AG09309 (cell line): ENCODE measurements around the gene GTF2I.
"Not testable (repeated sequence)": the region's sequence is repeated elsewhere in the genome, so short reads cannot be mapped to it uniquely, and the experiment has no call there.

ENCODE experiments used
- DNase-seq: peaks from one replicate; pipeline ENCODE4 v3.0.0-alpha.2; 2010; ENCODE audit warnings: low read depth
- H3K4me3 ChIP-seq: 2 replicates; pipeline ENCODE4 v1.5.1; 2011; ENCODE audit warnings: mild to moderate bottlenecking, low read depth, low read length, moderate library complexity; ENCODE audit not compliant: control insufficient read depth
- CTCF ChIP-seq: IDR thresholded peaks from 2 replicates; pipeline ENCODE4 v1.5.1; 2011; ENCODE audit warnings: mild to moderate bottlenecking, low read depth, low read length, inconsistent platforms; ENCODE audit not compliant: insufficient read depth, control insufficient read depth; ENCODE audit errors: missing control alignments

The GTF2I gene

GRCh38 chr7:74623135-74623534, 34.4 kb upstream of the GTF2I start:
- no peak for TF ChIP-seq CTCF
- no peak for DNase-seq
- H3K4me3 ChIP-seq: no peak overlapping the region

DNA sequence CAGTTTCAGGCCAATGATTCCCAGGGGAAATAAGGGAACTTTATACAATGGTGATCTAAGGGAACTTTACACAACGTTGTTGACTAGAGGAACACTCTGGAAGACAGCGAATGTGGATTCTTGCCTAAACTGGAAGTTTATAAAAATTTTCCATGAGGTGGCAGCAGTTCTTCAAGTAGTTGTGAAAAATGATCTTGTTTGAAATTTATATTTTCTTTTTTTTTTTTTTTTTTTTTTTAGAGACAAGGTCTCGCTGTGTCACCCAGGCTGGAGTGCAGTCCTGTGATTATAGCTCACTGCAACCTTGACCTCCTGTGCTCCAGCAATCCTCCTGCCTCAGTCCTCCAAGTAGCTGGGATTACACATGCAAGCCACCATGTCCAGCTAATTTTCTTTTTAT, 32.1 kb upstream of the GTF2I start:
- DNase-seq: peak; percentile 29
- TF ChIP-seq CTCF: peak; percentile 23
- no peak overlapping the region for H3K4me3 ChIP-seq

DNA sequence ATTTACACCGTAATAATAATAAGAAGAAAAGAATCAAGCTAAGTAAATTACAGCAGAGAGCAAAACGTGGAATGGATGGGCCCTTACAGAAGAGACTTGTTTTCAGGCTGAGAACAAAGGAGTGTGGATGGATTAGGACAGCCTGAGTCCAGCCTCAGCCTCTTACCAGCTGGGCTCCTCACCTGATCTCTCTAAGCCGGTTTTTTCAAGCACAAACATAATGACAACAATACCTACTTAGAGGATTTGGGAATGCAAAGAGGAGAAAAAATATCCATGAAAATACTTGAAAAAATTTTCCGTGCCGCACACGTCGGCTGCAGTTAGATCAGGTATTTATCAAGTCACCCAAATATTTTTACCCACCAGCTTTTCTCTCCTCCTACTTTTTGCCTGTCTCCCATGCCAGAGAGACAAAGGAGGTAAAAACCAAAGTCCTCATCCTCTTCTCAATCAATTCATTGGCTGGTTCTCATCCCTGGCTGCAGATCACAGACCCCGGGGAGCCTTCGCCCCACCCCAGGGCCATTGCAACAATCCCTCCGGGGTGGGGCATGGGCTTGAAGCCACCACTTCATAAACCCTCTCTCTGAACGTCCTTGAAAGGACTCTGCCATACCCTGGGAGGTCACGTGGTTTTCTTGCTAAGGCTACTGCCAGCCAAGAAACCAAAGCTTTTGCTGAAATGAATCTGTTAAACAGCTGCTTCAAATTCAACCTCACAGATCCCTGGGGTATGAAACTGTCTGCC, 29.7 kb upstream of the GTF2I start:
- TF ChIP-seq CTCF: no peak
- peak; percentile 39 for DNase-seq
- no peak overlapping the region for H3K4me3 ChIP-seq

DNA sequence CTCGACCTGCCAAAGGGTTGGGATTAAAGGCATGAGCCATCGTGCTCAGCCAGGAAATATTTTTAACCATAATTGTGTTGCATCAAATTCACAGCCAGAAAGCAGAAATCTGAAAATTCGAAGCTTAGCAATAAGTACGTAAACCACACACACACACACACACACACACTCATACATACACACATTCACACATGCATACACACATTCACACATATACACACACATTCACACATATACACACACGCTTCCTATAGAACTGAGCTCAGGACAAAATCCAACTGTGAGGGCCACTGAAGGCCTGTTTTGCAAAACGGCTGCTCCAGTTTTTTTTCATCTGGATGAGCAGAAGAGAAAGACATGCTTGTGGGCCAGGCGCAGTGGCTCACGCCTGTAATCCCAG, 25.0 kb upstream of the GTF2I start:
- no peak for DNase-seq
- TF ChIP-seq CTCF: no peak
- no peak overlapping the region for H3K4me3 ChIP-seq

DNA sequence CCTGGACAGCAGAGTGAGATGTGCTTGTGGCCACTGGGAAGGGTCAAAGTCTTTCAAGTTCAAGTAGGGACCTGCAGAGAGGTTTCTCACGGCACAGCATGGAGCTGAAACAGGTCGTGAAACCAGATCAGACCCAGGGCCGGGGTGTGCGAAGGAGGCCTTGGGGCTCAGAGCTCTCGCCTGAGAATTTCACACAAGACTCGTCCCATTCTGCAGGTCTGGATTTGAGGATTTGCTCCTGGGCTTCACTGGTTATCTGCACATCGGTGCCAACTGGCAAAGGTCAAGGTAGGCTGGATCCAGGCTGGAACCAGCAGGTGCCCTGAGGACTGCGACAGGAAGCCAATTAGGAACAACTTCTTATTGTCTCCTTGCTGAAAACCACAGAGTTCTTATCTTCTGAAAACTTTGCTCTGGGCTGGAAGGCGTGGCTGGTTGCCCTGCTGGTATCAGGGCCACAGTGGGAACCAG, 24.0 kb upstream of the GTF2I start:
- TF ChIP-seq CTCF: no peak
- DNase-seq: no peak
- no peak overlapping the region for H3K4me3 ChIP-seq

GRCh38 chr7:74637745-74638144, 19.8 kb upstream of the GTF2I start:
- TF ChIP-seq CTCF: no peak
- no peak for DNase-seq
- H3K4me3 ChIP-seq: no peak overlapping the region

GRCh38 chr7:74650055-74650454, 7.5 kb upstream of the GTF2I start:
- not testable (repeated sequence) for H3K4me3 ChIP-seq, DNase-seq

GRCh38 chr7:74650493-74651132, 6.9 kb upstream of the GTF2I start:
- H3K4me3 ChIP-seq, DNase-seq: not testable (repeated sequence)

DNA sequence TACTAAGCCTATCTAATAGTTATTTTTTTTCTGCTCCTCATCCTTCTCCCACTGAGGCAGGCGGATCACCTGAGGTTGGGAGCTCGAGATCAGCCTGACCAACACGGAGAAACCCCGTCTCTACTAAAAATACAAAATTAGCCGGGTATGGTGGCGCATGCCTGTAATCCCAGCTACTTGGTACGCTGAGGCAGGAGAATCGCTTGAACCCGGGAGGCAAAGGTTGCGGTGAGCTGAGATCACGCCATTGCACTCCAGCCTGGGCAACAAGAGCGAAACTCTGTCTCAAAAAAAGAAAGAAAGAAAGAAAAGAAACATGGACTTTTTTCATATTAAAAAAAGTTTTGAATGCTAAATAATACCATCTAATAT, 6.4 kb upstream of the GTF2I start:
- not testable (repeated sequence) for H3K4me3 ChIP-seq, DNase-seq
